OCI-LY3 (cell line): ENCODE data around the gene TOP2A.
"Not testable (repeated sequence)": the region's sequence is repeated elsewhere in the genome, so short reads cannot be mapped to it uniquely, and the experiment has no call there.

Source experiments
- CTCF ChIP-seq: fragments of 200-600, 300-600 bp; sonication (generic); IDR thresholded peaks from 2 replicates; pipeline ENCODE4 v1.5.1; 2014; ENCODE audit warnings: antibody characterized with exemption, low read length, low read depth
- EZH2phosphoT487 ChIP-seq: fragments of 200-600 bp; shearing (Covaris generic); IDR thresholded peaks from 2 replicates; pipeline ENCODE4 v1.6.1; 2018; ENCODE audit warnings: antibody characterized with exemption, mixed run types, low read depth

GRCh38 chr17:40414312-40414711 lies 3.4 kb downstream of the TOP2A start:
- not testable (repeated sequence) for TF ChIP-seq CTCF, EZH2phosphoT487
